HG03354 (cell line): Measurements from ENCODE around the gene CCDC18.
A peak's percentile ranks its signal among the peaks of the same experiment; 100 is the strongest.
"Not testable (repeated sequence)": the region's sequence is repeated elsewhere in the genome, so short reads cannot be mapped to it uniquely, and the experiment has no call there.

ENCODE experiments used
- ATAC-seq: cut with Tn5 transposase; IDR thresholded peaks from one replicate; pipeline ENCODE4 v1.9.1; 2021; ENCODE audit warnings: mild to moderate bottlenecking; ENCODE audit not compliant: unreplicated experiment, poor library complexity, severe bottlenecking

CCDC18 gene

GRCh38 chr1:93180723-93181613, at the start of gene CCDC18:
TSS of gene CCDC18 (plus strand) at chr1:93180724. CDS start at chr1:93183362, 2,638 bp downstream.
- peak; percentile 19 for ATAC-seq

DNA sequence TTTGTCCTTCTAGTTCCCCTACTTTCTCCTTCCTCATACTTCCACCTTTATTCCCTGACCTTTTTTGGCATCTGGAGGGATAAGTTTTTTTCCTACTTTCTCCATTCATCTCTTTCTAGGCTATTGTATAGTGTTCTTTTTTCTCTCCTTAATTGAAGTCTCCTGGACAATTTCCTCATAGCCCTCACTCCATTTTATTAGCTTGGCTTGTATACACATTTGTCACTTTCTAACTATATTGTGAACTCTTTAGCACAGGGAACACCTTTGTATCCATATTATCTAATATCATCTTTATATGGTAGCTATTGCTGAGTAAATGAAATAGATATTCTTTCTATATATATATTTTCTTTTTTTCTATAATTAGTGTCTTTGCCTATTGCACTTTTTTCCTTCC, 47.9 kb upstream of the CCDC18 start:
- no peak for ATAC-seq

DNA sequence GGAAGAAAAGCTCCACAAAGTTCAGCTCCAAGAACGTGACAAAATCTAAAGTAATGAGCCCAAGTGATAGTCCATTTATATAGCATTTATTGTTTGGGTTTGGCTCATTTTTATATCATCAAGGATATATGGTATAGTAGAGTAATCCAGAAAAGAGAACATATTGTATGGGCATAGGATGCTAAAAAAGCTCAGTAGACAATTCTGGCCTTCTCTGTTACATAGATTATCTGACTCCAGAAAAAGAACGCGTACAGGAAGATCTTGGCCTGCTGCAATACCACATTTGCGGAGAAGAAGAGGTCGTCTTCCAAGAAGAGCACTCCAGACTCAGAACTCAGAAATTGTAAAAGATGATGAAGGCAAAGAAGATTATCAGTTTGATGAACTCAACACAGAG, 44.1 kb upstream of the CCDC18 start:
- no peak for ATAC-seq

DNA sequence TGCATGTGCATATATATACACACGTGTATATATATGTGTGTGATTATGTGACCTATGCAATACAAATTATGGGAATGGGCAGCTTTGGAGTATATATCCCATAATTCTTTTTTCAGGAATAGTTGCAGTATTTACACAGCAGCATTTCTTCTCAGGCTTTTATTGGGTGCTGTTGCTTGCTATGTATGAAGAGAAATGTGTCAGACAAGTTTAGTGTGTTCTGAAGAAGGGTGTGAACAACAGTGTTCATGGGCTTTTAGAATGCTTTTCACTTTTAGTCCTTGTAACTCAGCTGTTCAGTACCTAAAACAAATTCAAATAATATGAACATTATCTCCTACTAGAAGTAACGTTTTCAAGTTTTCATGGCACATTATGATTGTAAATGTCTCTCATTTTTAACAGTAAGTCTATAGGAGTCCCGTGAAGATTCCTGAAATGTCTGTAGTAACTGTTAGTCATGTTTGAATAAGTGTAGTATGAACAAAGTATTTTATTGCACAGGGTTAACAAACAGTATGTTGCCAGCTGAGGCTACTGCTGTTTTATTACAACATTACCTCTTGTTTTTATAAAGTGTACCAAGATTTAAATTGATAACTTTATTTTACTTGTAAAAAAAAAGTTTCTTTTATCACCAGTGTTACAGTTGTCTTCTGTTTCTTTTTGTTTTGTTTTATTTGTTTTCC, 42.8 kb upstream of the CCDC18 start:
- ATAC-seq: no peak

DNA sequence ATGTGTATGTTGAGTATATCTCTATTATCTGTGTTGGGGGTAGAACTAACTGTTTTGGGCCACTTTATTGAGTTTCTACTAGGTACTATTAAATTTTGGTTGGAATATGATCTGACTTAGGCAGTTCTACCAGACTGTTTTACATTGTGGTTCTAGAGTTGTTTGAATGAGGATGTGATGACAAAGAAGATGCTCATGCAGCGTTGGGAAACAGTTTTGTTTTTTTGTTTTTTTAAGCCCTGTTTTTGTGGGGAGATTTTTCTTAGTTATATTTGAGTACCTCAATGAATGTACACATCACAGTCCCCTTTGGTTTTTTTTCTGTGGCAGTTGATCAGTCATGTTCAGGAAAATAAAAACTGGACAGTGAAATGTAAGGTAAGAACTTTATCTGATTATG, 40.4 kb upstream of the CCDC18 start:
- no peak for ATAC-seq

DNA sequence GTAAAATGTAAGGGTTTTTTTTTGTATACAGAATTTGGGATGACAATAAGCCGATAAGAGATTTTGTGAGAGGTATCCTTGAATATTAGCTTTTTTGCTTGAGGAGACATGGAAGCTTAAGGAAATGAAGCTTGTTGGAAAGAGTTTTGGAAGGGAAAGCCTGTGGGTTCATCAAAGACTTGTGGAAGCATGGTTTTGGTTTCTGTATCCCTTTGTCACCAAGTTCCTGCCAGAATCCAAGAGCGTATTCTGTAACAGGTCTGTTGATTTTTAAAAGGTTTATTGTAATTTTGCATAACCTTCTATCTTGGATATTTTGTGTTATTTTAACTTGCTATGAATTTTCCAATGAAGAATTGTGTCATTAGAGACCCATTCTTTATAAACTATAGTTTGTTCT, 38.4 kb upstream of the CCDC18 start:
- no peak for ATAC-seq

DNA sequence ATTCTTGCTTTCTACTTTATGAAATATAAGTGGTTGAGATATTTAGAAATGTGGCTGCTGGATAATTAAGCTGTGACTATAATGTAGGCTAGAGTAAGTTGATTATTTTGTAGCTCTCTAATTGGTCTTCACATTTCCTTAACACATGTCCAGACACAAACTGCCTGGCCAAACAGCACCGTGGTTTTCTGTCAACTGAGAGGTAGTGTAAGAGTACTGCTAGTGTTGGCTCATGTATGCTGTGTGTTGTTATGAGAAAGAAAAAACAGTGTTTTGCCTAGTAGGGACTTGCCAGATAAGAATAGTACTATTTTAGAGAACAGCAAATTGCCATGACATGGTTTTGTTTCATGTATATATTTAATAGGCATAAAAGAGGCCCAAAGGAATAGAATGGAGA, 37.4 kb upstream of the CCDC18 start:
- ATAC-seq: no peak

DNA sequence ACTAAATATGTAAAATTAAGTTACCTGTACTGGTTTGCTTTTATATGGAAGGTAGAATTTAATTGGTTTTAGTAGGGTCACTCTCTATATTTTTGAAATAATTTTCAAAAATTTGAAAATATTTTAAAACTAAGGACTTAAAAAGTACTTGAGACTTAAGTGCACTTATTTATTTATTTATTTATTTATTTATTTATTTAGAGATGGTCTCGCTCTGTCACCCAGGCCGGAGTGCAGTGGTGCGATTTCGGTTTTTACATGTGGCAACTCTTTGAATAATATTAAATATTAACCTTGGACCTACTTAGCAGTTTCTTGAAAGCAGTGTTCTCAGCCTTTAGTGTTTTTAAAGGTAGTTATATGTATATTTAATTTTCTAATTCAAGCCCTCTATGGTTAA, 36.8 kb upstream of the CCDC18 start:
- ATAC-seq: no peak

- ATAC-seq: no peak
These were observed 32.5 kb upstream of the CCDC18 start for GRCh38 chr1:93148001-93148400.

GRCh38 chr1:93150729-93151128, 29.8 kb upstream of the CCDC18 start:
- no peak for ATAC-seq

DNA sequence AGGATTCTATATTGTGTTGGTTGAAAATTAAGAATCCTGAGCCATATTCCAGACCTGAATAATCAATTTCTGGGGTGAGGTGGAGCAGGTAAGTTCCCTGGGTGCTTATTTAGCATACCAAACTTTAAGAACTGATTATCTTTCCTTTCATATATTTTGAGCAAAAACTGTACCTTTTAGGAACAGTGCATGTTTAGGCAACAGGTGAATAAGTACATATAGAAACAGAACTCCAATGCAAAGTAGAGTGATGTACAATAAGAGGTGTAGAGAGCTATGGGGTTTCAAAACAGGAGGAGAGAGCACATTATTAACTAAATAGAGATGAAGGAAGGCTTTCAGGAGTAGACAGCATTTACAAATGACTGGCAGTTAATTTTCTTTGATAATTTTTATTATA, 29.1 kb upstream of the CCDC18 start:
- no peak for ATAC-seq

- ATAC-seq: no peak
These were observed 27.7 kb upstream of the CCDC18 start for GRCh38 chr1:93152835-93153234.

DNA sequence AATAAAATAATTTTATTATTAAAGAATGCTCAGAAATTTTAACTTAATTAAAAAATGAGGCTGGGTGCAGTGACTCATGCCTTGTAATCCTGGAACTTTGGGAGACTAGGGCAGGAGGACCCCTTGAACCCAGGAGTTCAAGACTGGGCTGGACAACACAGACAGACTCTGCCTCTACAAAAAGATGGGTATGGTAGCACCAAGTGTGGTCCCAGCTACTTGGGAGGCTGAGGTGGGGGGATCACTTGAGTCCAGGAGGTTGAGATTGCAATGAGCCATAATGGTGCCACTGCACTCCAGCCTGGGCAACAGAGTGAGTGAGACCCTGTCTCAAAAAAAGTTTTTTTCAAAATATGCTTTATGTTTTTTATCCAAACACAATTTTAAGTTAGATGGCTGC, 25.6 kb upstream of the CCDC18 start:
- ATAC-seq: no peak

DNA sequence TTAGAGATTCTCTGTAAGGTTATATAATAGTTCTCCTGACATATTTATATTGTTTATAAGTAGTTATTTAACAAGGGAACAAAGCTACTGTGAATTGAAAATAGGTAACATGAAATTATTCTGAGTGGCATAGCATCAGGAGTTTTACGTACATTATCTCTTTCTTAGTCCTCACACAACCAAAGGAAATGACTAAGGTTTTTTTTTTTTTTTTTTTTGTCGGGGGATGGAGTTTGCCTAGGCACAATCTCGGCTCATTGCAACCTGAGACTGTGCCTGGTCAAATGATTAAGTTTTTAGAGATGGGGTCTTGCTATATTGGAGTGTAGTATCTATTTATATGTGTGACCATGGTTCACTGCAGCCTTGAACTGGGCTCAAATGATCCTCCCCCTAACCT, 25.2 kb upstream of the CCDC18 start:
- ATAC-seq: no peak

GRCh38 chr1:93159337-93159736, 21.2 kb upstream of the CCDC18 start:
- no peak for ATAC-seq

DNA sequence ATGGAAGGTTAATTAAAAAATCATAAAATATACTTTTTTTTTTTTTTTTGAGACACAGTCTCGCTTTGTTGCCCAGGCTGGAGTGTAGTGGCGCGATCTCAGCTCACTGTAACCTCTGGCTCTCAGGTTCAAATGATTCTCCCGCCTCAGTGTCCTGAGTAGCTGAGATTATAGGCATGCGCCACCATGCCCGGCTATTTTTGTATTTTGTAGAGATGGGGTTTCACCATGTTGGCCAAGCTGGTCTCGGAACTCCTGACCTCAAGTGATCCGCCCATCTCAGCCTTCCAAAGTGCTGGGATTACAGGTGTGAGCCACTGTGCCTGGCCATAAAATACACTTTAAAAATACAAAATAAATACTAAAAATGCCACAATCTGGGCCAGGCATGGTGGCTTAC, 17.2 kb upstream of the CCDC18 start:
- ATAC-seq: not testable (repeated sequence)

DNA sequence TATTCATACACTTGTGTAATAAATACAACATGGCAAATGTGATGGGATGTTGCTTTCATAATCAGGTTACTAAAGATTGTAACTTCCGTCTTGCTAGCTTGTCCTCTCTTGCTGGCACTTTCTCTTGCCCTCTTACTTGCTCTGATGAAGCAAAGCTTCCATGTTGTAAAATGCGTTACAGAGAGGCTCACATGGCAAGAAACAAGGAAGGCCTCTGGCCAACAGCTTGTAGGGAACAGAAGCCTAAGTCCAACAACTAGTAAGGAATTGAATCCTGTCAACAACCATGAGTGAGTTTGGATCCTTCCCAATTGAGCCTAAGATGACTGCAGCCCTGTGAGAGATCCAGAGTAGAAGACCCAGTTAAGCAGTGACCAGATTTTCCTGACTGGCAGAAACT, 15.7 kb upstream of the CCDC18 start:
- no peak for ATAC-seq

DNA sequence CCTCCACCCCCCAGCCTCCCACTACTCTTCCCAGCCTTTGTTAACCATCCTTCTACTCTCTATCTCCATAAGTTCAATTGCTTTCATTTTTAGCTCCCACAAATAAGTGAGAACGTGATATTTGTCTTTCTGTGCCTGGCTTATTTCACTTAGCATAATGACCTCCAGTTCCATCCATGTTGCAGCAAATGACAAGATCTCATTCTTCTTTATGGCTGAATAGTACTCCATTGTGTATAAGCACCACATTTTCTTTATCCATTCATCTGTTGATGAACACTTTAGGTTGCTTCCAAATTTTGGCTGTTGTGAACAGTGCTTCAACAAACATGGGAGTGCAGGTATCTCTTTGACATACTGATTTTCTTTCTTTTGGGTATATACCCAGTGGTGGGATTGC, 14.6 kb upstream of the CCDC18 start:
- not testable (repeated sequence) for ATAC-seq

DNA sequence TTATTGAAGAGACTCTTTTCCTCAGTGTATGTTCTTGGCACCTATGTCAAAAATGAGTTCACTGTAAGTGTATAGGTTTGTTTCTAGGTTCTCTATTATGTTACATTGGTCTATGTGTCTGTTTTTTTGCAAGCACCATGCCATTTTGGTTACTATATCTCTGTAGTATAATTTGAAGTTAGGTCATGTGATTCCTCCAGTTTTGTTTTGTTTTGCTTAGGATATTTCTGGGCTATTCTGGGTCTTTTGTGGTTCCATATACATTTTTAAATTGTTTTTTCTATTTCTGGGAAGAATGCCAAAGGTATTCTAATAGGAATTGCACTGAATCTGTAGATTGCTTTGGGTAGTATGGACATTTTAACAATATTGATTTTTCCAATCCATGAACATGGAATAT, 13.5 kb upstream of the CCDC18 start:
- no peak for ATAC-seq

DNA sequence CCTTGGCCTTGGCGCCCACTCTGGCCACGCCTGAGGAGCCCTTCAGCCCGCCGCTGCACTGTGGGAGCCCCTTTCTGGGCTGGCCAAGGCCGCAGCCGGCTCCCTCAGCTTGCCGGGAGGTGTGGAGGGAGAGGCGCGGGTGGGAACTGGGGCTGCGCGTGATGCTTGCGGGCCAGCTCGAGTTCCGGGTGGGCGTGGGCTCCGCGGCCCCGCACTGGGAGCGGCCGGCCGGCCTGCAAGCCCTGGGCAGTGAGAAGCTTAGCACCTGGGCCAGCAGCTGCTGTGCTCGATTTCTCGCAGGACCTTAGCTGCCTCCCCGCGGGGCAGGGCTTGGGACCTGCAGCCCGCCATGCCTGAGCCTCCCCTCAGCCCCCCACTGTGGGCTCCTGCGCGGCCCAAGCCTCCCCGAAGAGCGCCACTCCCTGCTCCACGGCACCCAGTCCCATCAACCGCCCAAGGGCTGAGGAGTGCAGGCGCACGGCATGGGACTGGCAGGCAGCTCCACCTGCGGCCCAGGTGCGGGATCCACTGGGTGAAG, 10.3 kb upstream of the CCDC18 start:
- ATAC-seq: not testable (repeated sequence)

DNA sequence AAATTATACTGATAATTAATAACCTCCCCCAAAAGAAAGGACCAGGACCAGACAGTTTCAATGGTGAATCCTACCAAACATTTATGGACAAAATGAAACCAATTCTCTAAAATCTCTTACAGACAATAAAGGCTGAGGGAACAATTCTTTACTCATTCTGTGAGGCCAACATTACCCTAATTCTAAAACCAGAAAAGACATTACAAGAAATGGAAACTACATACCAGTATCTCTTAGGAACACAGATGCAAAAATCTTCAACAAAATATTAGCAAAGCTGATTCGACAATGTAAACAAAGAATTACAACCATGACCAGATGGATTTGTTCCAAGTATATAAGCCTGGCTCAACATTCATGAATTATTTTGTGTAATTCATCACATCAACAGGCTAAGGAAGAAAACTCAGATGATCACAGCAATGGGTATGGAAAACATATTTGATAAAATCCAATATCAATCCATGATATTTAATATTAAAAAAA, 8.9 kb upstream of the CCDC18 start:
- ATAC-seq: no peak
